SK-N-SH (cell line): ENCODE measurements around the gene MRAP2. TPM values are rescaled to one million over a fixed set of nuclear protein-coding genes. Genes with fewer than 3 reads are reported as not detected.
"Not testable (repeated sequence)": the region's sequence is repeated elsewhere in the genome, so short reads cannot be mapped to it uniquely, and the experiment has no call there.

Experiments used
- CTCF ChIA-PET: fragments of 300-600, 350-600 bp; formaldehyde crosslinking; extraction: SDS; loops from one replicate; lab custom pipeline; 2021; lab: Yijun Ruan, JAX
- POLR2A ChIA-PET: fragments of 350-600 bp; sonication (Branson Sonifier 250); formaldehyde crosslinking; extraction: SDS; loops from one replicate; lab custom pipeline; 2020; ENCODE audit warnings: antibody characterized with exemption, inconsistent platforms; lab: Yijun Ruan, JAX
- DNase-seq: peaks from one replicate; pipeline ENCODE4 v3.0.0; 2012
- H2AFZ ChIP-seq: fragments of 200-600 bp; sonication (generic); 2 replicates; pipeline ENCODE4 v1.8.1; 2016; ENCODE audit warnings: antibody characterized with exemption, mild to moderate bottlenecking, low read depth
- H3F3A ChIP-seq: fragments of 200-600 bp; sonication (generic); replicated peaks from 2 replicates; pipeline ENCODE3; 2016; ENCODE audit warnings: antibody characterized with exemption, mild to moderate bottlenecking; ENCODE audit not compliant: insufficient read depth
- H3K27ac ChIP-seq, 2 experiments: fragments of 200-500 bp in 1 of 2; fragments of 200-600 bp in 1 of 2; sonication (Bioruptor generic) in 1 of 2; sonication (generic), shearing (Covaris generic) in 1 of 2; 2 replicates each; pipeline versions ENCODE4 v1.5.1 to v1.6.1; 2014 to 2016; ENCODE audit warnings: low read depth in 2 of 2, inconsistent platforms in 1 of 2, low read length in 1 of 2, mild to moderate bottlenecking in 1 of 2, mixed read lengths in 1 of 2
- H3K27me3 ChIP-seq: fragments of 200-600 bp; sonication (generic), shearing (Covaris generic); 2 replicates; pipeline ENCODE4 v1.6.1; 2016; ENCODE audit warnings: mixed run types; ENCODE audit not compliant: insufficient read depth
- H3K36me3 ChIP-seq, 2 experiments: fragments of 200-500 bp in 1 of 2; fragments of 200-600 bp in 1 of 2; sonication (Bioruptor generic) in 1 of 2; sonication (generic) in 1 of 2; replicated peaks in 1 of 2; 2 replicates each; pipeline versions ENCODE3 to v1.5.1; 2014 to 2016; ENCODE audit warnings: low read length in 1 of 2, mild to moderate bottlenecking in 1 of 2; ENCODE audit not compliant: insufficient read depth in 2 of 2, control insufficient read depth in 1 of 2
- H3K4me1 ChIP-seq, 2 experiments: fragments of 200-500 bp in 1 of 2; fragments of 200-600 bp in 1 of 2; sonication (Bioruptor generic) in 1 of 2; sonication (generic), shearing (Covaris generic) in 1 of 2; 2 replicates each; pipeline versions ENCODE4 v1.5.1 to v1.6.1; 2014 to 2016; ENCODE audit warnings: low read depth in 1 of 2, low read length in 1 of 2, mixed run types in 1 of 2; ENCODE audit not compliant: insufficient read depth in 2 of 2, control insufficient read depth in 1 of 2
- H3K4me2 ChIP-seq: fragments of 200-600 bp; sonication (generic), shearing (Covaris generic); 2 replicates; pipeline ENCODE4 v1.6.1; 2017; ENCODE audit warnings: mixed run types
- H3K4me3 ChIP-seq, 2 experiments: fragments of 200-500 bp in 1 of 2; fragments of 200-600 bp in 1 of 2; sonication (Bioruptor generic) in 1 of 2; sonication (generic), shearing (Covaris generic) in 1 of 2; 2 replicates each; pipeline versions ENCODE4 v1.5.1 to v1.8.1; 2014 to 2016; ENCODE audit warnings: low read depth in 2 of 2, inconsistent platforms in 1 of 2, low read length in 1 of 2, mild to moderate bottlenecking in 1 of 2, mixed read lengths in 1 of 2, moderate library complexity in 1 of 2
- H3K79me2 ChIP-seq: fragments of 200-600 bp; sonication (generic); 2 replicates; pipeline ENCODE4 v1.8.1; 2017; ENCODE audit warnings: mild to moderate bottlenecking; ENCODE audit not compliant: insufficient read depth
- H3K9ac ChIP-seq: fragments of 200-600 bp; sonication (generic); 2 replicates; pipeline ENCODE4 v1.6.1; 2017; ENCODE audit warnings: mixed run types
- H3K9me2 ChIP-seq: fragments of 200-600 bp; sonication (generic); 2 replicates; pipeline ENCODE4 v1.6.1; 2017; ENCODE audit warnings: mixed run types
- H3K9me3 ChIP-seq: fragments of 200-600 bp; sonication (generic); 2 replicates; pipeline ENCODE4 v1.6.1; 2017; ENCODE audit warnings: mixed run types, mild to moderate bottlenecking, moderate library complexity
- H4K20me1 ChIP-seq: fragments of 200-600 bp; sonication (generic); 2 replicates; pipeline ENCODE4 v1.6.1; 2017; ENCODE audit warnings: mild to moderate bottlenecking, mixed run types; ENCODE audit not compliant: insufficient read depth
- CHD2 ChIP-seq: fragments of 150-350 bp; IDR thresholded peaks from 2 replicates; pipeline ENCODE4 v1.6.1; 2018; ENCODE audit warnings: low read length; ENCODE audit not compliant: partially characterized antibody
- EP300 ChIP-seq, 2 experiments: IDR thresholded peaks; 2 replicates each; pipeline versions ENCODE4 v1.4.0 to v1.6.1; 2012; ENCODE audit warnings: borderline replicate concordance in 1 of 2, low read depth in 1 of 2, low read length in 1 of 2
- GATA2 ChIP-seq: sonication (generic); formaldehyde crosslinking; IDR thresholded peaks from 2 replicates; pipeline ENCODE4 v1.5.0; 2020; ENCODE audit warnings: mild to moderate bottlenecking, missing genetic modification reagents
- NFIC ChIP-seq: IDR thresholded peaks from 2 replicates; pipeline ENCODE4 v1.4.0; 2012; ENCODE audit warnings: borderline replicate concordance
- NRF1 ChIP-seq: IDR thresholded peaks from 2 replicates; pipeline ENCODE4 v1.6.1; 2012; ENCODE audit warnings: low read depth, mild to moderate bottlenecking, low read length
- POLR2AphosphoS5 ChIP-seq: IDR thresholded peaks from 2 replicates; pipeline ENCODE4 v1.6.1; 2012; ENCODE audit warnings: low read depth, low read length
- RCOR1 ChIP-seq: fragments of 150-350 bp; IDR thresholded peaks from 2 replicates; pipeline ENCODE4 v1.6.1; 2017; ENCODE audit warnings: antibody characterized with exemption, low read length
- RXRA ChIP-seq: IDR thresholded peaks from 2 replicates; pipeline ENCODE4 v1.4.0; 2012; ENCODE audit warnings: low read depth, mild to moderate bottlenecking, borderline replicate concordance
- TCF12 ChIP-seq: IDR thresholded peaks from 2 replicates; pipeline ENCODE4 v1.4.0; 2012
- TEAD4 ChIP-seq: IDR thresholded peaks from 2 replicates; pipeline ENCODE4 v1.4.0; 2012; ENCODE audit warnings: mild to moderate bottlenecking, borderline replicate concordance; ENCODE audit not compliant: insufficient read depth
- WGBS: methylation state at CpG from one replicate; pipeline ENCODE4 v1.1.6; 2017; ENCODE audit warnings: low lambda C conversion rate; 5-methylcytosine and 5-hydroxymethylcytosine counted together
- polyA plus RNA-seq, 3 experiments: library from polyadenylated mRNA; depleted of rRNA; stranded (reverse); fragments of >200 nt; gene quantifications; 2 replicates each; pipeline ENCODE4 v1.2.3, GENCODE V29; 2012
- TF ChIP-seq, protein P1 (sequence below): IDR thresholded peaks from 2 replicates; pipeline ENCODE4; 2012
- TF ChIP-seq, protein P2 (sequence below): IDR thresholded peaks from 2 replicates; pipeline ENCODE4 v1.4.0; 2012; ENCODE audit warnings: low read depth, borderline replicate concordance

The MRAP2 gene
- polyA plus RNA-seq, 1 of the 3 experiments (the other 2 are of a cell fraction) = 0.12 TPM

DNA sequence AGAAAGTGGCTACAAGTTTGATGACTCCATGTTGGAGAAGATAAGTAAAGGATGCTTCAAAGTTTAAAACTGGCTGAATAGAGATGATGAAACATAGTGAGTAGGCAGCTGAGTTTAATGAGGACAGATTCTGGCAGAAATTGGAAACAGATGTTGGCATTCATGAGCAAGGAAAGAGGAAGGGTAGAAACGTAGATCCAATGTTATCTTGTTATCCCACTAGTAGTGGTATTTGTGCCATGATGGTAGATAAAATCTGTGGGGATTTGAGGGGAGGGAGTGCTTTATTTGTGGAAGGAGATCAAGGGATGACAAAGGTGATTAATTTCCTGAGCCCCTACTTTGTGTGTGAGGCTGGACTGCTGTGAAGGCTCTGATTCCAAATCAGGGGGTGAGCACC, 69.5 kb downstream of the MRAP2 start:
- DNase-seq = peak; percentile 44
- Histone ChIP-seq H3K79me2 (no peaks in the 10 kb centered on the region), H3K4me1 (peaks cover 2 to 9% of the 10 kb centered on the region in 2 experiments; a peak in 2 of 4 replicates), H3K27ac (no peak overlapping the region), H4K20me1 (no peaks in the 10 kb centered on the region), H3K9me2 (no peaks in the 10 kb centered on the region)
- POLR2A ChIA-PET = no interaction called here
- 0% methylated on average over 1 of the region's 1 CpG for WGBS
- no peak for TF ChIP-seq RXRA
- peak; percentile 92 for TF ChIP-seq TCF12
- TF ChIP-seq, protein P1, sequence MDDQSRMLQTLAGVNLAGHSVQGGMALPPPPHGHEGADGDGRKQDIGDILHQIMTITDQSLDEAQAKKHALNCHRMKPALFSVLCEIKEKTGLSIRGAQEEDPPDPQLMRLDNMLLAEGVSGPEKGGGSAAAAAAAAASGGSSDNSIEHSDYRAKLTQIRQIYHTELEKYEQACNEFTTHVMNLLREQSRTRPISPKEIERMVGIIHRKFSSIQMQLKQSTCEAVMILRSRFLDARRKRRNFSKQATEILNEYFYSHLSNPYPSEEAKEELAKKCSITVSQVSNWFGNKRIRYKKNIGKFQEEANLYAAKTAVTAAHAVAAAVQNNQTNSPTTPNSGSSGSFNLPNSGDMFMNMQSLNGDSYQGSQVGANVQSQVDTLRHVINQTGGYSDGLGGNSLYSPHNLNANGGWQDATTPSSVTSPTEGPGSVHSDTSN = no peak; the same call in 1 of the 2 replicates
- peak; percentile 36 for TF ChIP-seq CHD2
- peak; percentile 74 for TF ChIP-seq RCOR1
- TF ChIP-seq EP300 (IDR thresholded peaks at IDR 0.05; ENCODE audit: borderline replicate concordance in 1 of 2, low read depth in 1 of 2, low read length in 1 of 2) = peak in 1 of 2 experiments; percentile 19; a peak in 1 of 4 replicates
- peak; percentile 11; the same call in 1 of the 2 replicates for TF ChIP-seq NFIC
- TF ChIP-seq NRF1 = no peak
- peak; percentile 58 for TF ChIP-seq GATA2 (CRISPR knock-in tag)
- TF ChIP-seq TEAD4 = 0 out of 2 replicates have a peak, but pooled peaks have one; percentile 14
- TF ChIP-seq POLR2AphosphoS5 = no peak; the same call in 1 of the 2 replicates
- TF ChIP-seq, protein P2, sequence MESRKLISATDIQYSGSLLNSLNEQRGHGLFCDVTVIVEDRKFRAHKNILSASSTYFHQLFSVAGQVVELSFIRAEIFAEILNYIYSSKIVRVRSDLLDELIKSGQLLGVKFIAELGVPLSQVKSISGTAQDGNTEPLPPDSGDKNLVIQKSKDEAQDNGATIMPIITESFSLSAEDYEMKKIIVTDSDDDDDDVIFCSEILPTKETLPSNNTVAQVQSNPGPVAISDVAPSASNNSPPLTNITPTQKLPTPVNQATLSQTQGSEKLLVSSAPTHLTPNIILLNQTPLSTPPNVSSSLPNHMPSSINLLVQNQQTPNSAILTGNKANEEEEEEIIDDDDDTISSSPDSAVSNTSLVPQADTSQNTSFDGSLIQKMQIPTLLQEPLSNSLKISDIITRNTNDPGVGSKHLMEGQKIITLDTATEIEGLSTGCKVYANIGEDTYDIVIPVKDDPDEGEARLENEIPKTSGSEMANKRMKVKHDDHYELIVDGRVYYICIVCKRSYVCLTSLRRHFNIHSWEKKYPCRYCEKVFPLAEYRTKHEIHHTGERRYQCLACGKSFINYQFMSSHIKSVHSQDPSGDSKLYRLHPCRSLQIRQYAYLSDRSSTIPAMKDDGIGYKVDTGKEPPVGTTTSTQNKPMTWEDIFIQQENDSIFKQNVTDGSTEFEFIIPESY = no peak
- TF ChIP-seq, all 33 proteins: peak for 7
- Histone ChIP-seq H3K4me2 (no peak overlapping the region), H2AFZ (no peak overlapping the region), H3K9ac (no peak overlapping the region), H3K36me3 (no peaks in the 10 kb centered on the region), H3K9me3 (no peaks in the 10 kb centered on the region), H3K4me3 (no peak overlapping the region), H3F3A (peaks cover 4% of the 10 kb centered on the region), H3K27me3 (no peaks in the 10 kb centered on the region)
- CTCF ChIA-PET = interaction anchor here (1.0 kb wide), 1 partner anchor 16 kb away, joined by 4 read pairs; no protein-coding TSS in a partner anchor

DNA sequence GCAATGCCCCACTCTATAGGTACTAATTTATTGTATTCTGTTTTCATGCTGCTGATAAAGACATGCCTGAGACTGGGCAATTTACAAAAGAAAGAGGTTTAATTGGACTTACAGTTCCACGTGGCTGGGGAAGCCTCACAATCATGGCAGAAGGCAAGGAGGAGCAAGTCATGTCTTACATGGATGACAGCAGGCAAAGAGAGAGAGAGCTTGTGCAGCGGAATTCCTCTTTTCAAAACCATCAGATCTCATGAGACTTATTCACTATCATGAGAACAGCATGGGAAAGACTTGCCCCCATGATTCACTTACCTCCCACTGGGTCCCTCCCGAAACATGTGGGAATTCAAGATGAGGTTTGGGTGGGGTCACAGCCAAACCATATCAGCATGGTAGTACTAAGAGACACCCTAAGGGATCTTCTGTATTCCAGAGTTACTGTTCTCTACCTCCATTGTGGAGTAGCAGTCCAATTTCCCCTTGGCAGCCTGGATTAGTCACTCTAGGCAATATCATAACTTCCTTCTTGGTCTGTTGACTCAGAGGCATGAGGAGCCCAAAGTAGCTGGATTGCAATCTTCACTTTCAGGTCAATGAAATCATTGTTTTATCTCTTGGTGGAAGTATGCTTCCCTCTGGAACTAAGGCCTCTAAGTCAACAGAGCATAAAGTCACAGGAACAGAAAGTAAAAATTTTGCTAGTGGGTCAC, 71.8 kb downstream of the MRAP2 start:
- H3K79me2 ChIP-seq, H3K4me2 ChIP-seq, H3K9me3 ChIP-seq, H3K9ac ChIP-seq, H3K4me1 ChIP-seq, H3F3A ChIP-seq, H3K4me3 ChIP-seq, H3K9me2 ChIP-seq, H3K27ac ChIP-seq, DNase-seq, POLR2A ChIA-PET, H4K20me1 ChIP-seq, H3K36me3 ChIP-seq, H3K27me3 ChIP-seq, H2AFZ ChIP-seq, CTCF ChIA-PET: not testable (repeated sequence)
- 47% methylated on average over 3 of the region's 3 CpGs for WGBS
